GM23338 (cell line): Measurements from ENCODE around the gene KIF17. TPM values are rescaled to one million over a fixed set of nuclear protein-coding genes. Genes with fewer than 3 reads are reported as not detected.

ENCODE experiments used
- ATAC-seq: fragments of 200-7000 bp; cut with Tn5 transposase; 3 replicates; pipeline ENCODE4 v1.9.1; 2020
- DNase-seq: peaks from one replicate; pipeline ENCODE4 v3.0.0-alpha.2; 2015; ENCODE audit warnings: low spot score
- H2AFZ ChIP-seq: fragments of 200-600 bp; sonication (generic); 2 replicates; pipeline ENCODE4 v1.8.0; 2016; ENCODE audit warnings: antibody characterized with exemption, mild to moderate bottlenecking, moderate library complexity
- H3F3A ChIP-seq: fragments of 200-600 bp; sonication (generic); replicated peaks from 2 replicates; pipeline ENCODE4 v1.8.0; 2017; ENCODE audit warnings: antibody characterized with exemption, mixed run types, low read depth
- H3K27ac ChIP-seq: fragments of 200-600 bp; sonication (generic); 2 replicates; pipeline ENCODE4 v1.6.1; 2016; ENCODE audit warnings: low read depth
- H3K27me3 ChIP-seq: fragments of 200-600 bp; sonication (generic); 2 replicates; pipeline ENCODE4 v1.8.0; 2016; ENCODE audit warnings: mild to moderate bottlenecking, mixed run types, moderate library complexity; ENCODE audit not compliant: insufficient read depth
- H3K36me3 ChIP-seq: fragments of 200-600 bp; sonication (generic); 2 replicates; pipeline ENCODE4 v1.8.0; 2016; ENCODE audit warnings: mild to moderate bottlenecking; ENCODE audit not compliant: insufficient read depth
- H3K4me1 ChIP-seq: fragments of 200-600 bp; sonication (generic); 2 replicates; pipeline ENCODE4 v1.8.0; 2016; ENCODE audit warnings: mild to moderate bottlenecking, moderate library complexity; ENCODE audit not compliant: insufficient read depth
- H3K4me2 ChIP-seq: fragments of 200-600 bp; sonication (generic); 2 replicates; pipeline ENCODE4 v1.7.1; 2017; ENCODE audit warnings: mixed run types
- H3K4me3 ChIP-seq: fragments of 200-600 bp; sonication (generic); 2 replicates; pipeline ENCODE4 v1.6.1; 2016; ENCODE audit warnings: mixed run types
- H3K79me2 ChIP-seq: fragments of 200-600 bp; sonication (generic); replicated peaks from 2 replicates; pipeline ENCODE4 v1.8.0; 2017; ENCODE audit warnings: mild to moderate bottlenecking; ENCODE audit not compliant: insufficient read depth
- H3K9me2 ChIP-seq: fragments of 200-600 bp; sonication (generic); 2 replicates; pipeline ENCODE4 v1.8.0; 2017; ENCODE audit not compliant: insufficient read depth
- H4K20me1 ChIP-seq: fragments of 200-600 bp; sonication (generic); replicated peaks from 2 replicates; pipeline ENCODE4 v1.8.0; 2017; ENCODE audit warnings: mild to moderate bottlenecking; ENCODE audit not compliant: insufficient read depth
- H3K27ac Mint-ChIP-seq: 2 replicates; pipeline ENCODE4 v1.8.0; 2020; ENCODE audit warnings: inconsistent platforms, mild to moderate bottlenecking, moderate library complexity, mixed read lengths
- H3K27me3 Mint-ChIP-seq: 3 replicates; pipeline ENCODE4 v1.8.0; 2022; ENCODE audit warnings: low read depth, mild to moderate bottlenecking, moderate library complexity, mixed read lengths, inconsistent platforms; ENCODE audit not compliant: insufficient read depth, poor library complexity
- H3K36me3 Mint-ChIP-seq: 3 replicates; pipeline ENCODE4 v1.8.0; 2021; ENCODE audit warnings: low read depth, mild to moderate bottlenecking, inconsistent platforms, moderate library complexity, mixed read lengths
- H3K4me1 Mint-ChIP-seq: 3 replicates; pipeline ENCODE4 v1.8.0; 2020; ENCODE audit warnings: mild to moderate bottlenecking, inconsistent platforms, mixed read lengths
- H3K4me3 Mint-ChIP-seq: 3 replicates; pipeline ENCODE4 v1.8.0; 2021; ENCODE audit warnings: moderate library complexity, mild to moderate bottlenecking, inconsistent platforms, mixed read lengths
- H3K9me3 Mint-ChIP-seq: 3 replicates; pipeline ENCODE4 v1.8.0; 2020; ENCODE audit warnings: moderate library complexity, mild to moderate bottlenecking, inconsistent platforms, mixed read lengths
- NANOG ChIP-seq: IDR thresholded peaks from 2 replicates; pipeline ENCODE4 v1.6.1; 2016; ENCODE audit warnings: antibody characterized with exemption, borderline replicate concordance
- STAT1 ChIP-seq: IDR thresholded peaks from one replicate; pipeline ENCODE4 v1.6.1; 2016; ENCODE audit warnings: antibody characterized with exemption; ENCODE audit not compliant: unreplicated experiment
- polyA plus RNA-seq: library from polyadenylated mRNA; unstranded; fragments of >200 nt; fragmentation: Nextera tagmentation; extraction: Ambion mirVana; gene quantifications from 2 replicates; pipeline ENCODE4 v1.2.1, GENCODE V29; 2016
- total RNA-seq: library from RNA; depleted of rRNA; stranded (reverse); fragments of >200 nt; shearing (Covaris generic); gene quantifications from 2 replicates; pipeline ENCODE4 v1.2.3, GENCODE V29; 2014
- TF ChIP-seq, protein P1 (sequence below): fragments of 250-450 bp; sonication (Bioruptor Pico); IDR thresholded peaks from 2 replicates; pipeline ENCODE4 v1.5.0; 2020; ENCODE audit warnings: mild to moderate bottlenecking, moderate library complexity
- TF ChIP-seq, protein P2 (sequence below): IDR thresholded peaks from one replicate; pipeline ENCODE4 v1.6.1; 2018; ENCODE audit warnings: antibody characterized with exemption; ENCODE audit not compliant: unreplicated experiment

Gene KIF17
- total and polyA plus RNA-seq, 2 experiments from 2014 or later, result 5.9 to 18.6 TPM

DNA sequence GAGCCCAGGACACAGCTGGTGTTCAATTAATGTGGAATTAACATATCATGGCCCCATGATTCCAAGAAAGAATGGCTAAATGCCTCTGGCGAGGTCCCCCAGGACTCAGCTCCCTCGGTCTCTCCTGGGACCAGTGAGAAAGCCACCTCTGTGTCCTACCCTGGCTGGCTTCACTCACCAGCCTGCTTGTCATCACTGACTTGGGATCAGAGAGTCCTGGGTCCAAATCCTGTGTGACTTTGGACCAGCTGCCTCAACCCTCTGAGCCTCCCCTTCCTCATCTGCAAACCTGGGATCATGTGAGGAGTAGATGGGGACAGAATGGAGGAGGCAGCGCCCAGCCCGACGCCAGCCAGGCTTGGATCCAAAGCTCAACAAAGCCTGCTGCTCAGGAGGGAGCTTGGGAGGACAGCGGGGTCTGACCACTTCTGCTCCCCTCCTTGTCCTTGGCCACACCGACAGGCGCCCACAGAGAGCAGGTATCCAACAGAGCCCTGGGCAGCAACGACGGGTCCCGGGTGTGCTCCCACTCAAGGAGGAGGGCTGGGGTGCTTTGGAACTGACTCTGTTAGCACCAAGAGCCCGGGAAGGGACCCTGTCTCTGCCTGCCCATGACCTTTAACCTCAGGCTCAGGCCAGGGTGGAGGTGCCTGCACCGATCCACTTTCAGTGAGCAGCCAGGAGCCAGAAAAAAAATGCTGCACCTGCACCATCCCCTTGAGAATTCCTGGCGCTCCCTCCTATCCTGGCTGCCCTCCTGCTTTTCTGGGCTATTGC lies 11.5 kb upstream of the KIF17 start (continued):
- TF ChIP-seq, protein P1, sequence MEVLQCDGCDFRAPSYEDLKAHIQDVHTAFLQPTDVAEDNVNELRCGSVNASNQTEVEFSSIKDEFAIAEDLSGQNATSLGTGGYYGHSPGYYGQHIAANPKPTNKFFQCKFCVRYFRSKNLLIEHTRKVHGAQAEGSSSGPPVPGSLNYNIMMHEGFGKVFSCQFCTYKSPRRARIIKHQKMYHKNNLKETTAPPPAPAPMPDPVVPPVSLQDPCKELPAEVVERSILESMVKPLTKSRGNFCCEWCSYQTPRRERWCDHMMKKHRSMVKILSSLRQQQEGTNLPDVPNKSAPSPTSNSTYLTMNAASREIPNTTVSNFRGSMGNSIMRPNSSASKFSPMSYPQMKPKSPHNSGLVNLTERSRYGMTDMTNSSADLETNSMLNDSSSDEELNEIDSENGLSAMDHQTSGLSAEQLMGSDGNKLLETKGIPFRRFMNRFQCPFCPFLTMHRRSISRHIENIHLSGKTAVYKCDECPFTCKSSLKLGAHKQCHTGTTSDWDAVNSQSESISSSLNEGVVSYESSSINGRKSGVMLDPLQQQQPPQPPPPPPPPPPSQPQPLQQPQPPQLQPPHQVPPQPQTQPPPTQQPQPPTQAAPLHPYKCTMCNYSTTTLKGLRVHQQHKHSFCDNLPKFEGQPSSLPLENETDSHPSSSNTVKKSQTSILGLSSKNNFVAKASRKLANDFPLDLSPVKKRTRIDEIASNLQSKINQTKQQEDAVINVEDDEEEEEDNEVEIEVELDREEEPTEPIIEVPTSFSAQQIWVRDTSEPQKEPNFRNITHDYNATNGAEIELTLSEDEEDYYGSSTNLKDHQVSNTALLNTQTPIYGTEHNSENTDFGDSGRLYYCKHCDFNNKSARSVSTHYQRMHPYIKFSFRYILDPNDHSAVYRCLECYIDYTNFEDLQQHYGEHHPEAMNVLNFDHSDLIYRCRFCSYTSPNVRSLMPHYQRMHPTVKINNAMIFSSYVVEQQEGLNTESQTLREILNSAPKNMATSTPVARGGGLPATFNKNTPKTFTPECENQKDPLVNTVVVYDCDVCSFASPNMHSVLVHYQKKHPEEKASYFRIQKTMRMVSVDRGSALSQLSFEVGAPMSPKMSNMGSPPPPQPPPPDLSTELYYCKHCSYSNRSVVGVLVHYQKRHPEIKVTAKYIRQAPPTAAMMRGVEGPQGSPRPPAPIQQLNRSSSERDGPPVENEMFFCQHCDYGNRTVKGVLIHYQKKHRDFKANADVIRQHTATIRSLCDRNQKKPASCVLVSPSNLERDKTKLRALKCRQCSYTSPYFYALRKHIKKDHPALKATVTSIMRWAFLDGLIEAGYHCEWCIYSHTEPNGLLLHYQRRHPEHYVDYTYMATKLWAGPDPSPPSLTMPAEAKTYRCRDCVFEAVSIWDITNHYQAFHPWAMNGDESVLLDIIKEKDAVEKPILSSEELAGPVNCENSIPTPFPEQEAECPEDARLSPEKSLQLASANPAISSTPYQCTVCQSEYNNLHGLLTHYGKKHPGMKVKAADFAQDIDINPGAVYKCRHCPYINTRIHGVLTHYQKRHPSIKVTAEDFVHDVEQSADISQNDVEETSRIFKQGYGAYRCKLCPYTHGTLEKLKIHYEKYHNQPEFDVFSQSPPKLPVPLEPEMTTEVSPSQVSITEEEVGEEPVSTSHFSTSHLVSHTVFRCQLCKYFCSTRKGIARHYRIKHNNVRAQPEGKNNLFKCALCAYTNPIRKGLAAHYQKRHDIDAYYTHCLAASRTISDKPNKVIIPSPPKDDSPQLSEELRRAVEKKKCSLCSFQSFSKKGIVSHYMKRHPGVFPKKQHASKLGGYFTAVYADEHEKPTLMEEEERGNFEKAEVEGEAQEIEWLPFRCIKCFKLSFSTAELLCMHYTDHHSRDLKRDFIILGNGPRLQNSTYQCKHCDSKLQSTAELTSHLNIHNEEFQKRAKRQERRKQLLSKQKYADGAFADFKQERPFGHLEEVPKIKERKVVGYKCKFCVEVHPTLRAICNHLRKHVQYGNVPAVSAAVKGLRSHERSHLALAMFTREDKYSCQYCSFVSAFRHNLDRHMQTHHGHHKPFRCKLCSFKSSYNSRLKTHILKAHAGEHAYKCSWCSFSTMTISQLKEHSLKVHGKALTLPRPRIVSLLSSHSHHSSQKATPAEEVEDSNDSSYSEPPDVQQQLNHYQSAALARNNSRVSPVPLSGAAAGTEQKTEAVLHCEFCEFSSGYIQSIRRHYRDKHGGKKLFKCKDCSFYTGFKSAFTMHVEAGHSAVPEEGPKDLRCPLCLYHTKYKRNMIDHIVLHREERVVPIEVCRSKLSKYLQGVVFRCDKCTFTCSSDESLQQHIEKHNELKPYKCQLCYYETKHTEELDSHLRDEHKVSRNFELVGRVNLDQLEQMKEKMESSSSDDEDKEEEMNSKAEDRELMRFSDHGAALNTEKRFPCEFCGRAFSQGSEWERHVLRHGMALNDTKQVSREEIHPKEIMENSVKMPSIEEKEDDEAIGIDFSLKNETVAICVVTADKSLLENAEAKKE, result no peak
- TF ChIP-seq NANOG (no peak), STAT1 (no peak)

DNA sequence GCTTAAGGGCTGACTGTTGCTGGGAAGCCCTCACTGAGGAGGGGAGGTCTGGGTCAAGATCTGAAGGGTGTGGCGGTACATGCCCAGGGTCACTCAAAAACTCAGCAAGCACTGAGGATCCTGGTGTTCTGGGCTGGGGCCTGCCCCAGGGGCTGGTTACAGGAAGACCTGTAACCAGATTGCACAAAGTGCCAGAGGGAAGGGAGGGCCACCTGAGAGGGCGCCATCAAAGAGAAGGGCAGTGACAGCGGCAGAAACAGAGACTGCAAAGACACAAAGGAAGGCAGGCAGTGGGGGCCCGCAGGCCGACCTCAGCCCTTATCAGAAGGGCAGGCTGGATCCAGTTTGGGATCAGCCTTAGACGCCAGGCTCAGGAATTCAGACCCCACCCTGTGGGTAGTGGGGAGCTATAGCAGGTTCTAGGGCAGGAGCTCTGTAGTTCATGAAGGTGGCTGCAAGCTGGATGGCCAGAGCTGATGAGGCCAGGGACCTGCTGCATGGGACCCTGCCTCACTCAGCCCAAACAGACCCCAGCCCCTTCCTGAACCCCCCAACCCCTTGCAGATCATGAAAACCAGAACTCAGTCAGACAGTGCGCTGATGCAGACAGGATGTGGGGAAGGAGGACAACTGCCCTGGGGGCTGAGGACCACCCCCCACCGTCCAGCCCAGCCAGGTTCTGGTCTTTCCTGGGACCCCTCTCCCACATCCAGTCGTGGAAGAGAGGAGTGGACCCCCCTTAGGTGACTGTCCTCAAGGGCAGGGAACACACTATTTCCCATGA lies 10.8 kb upstream of the KIF17 start:
- Histone ChIP-seq H3K36me3 (no peaks in the 10 kb centered on the region), H3K9me2 (no peaks in the 10 kb centered on the region), H3K4me3 (peak overlapping the region; percentile 47), H3K4me1 (peaks cover 38% of the 10 kb centered on the region), H3F3A (peaks cover 14% of the 10 kb centered on the region; the same call in 1 of the 2 replicates), H2AFZ (no peak overlapping the region), H3K79me2 (no peaks in the 10 kb centered on the region), H4K20me1 (no peaks in the 10 kb centered on the region; the same call in 1 of the 2 replicates), H3K27ac (no peak overlapping the region), H3K27me3 (peaks cover 30% of the 10 kb centered on the region), H3K4me2 (peak overlapping the region; percentile 75)
- no peak overlapping the region for H3K27ac Mint-ChIP-seq
- ATAC-seq (no peak), DNase-seq (no peak)
- no peaks in the 10 kb centered on the region for H3K36me3 Mint-ChIP-seq
- peak overlapping the region; percentile 37; the same call in 2 of the 3 replicates for H3K4me3 Mint-ChIP-seq
- H3K9me3 Mint-ChIP-seq, result no peaks in the 10 kb centered on the region
- peaks cover 28% of the 10 kb centered on the region for H3K27me3 Mint-ChIP-seq
- peaks cover 28% of the 10 kb centered on the region for H3K4me1 Mint-ChIP-seq
- TF ChIP-seq, protein P2, sequence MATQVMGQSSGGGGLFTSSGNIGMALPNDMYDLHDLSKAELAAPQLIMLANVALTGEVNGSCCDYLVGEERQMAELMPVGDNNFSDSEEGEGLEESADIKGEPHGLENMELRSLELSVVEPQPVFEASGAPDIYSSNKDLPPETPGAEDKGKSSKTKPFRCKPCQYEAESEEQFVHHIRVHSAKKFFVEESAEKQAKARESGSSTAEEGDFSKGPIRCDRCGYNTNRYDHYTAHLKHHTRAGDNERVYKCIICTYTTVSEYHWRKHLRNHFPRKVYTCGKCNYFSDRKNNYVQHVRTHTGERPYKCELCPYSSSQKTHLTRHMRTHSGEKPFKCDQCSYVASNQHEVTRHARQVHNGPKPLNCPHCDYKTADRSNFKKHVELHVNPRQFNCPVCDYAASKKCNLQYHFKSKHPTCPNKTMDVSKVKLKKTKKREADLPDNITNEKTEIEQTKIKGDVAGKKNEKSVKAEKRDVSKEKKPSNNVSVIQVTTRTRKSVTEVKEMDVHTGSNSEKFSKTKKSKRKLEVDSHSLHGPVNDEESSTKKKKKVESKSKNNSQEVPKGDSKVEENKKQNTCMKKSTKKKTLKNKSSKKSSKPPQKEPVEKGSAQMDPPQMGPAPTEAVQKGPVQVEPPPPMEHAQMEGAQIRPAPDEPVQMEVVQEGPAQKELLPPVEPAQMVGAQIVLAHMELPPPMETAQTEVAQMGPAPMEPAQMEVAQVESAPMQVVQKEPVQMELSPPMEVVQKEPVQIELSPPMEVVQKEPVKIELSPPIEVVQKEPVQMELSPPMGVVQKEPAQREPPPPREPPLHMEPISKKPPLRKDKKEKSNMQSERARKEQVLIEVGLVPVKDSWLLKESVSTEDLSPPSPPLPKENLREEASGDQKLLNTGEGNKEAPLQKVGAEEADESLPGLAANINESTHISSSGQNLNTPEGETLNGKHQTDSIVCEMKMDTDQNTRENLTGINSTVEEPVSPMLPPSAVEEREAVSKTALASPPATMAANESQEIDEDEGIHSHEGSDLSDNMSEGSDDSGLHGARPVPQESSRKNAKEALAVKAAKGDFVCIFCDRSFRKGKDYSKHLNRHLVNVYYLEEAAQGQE, result no peak
